GM19240 (cell line): ENCODE results near the gene COL4A6.

Experiments used
- DNase-seq: peaks from one replicate; pipeline ENCODE4 v3.0.0; 2011; ENCODE audit warnings: low spot score; ENCODE audit not compliant: insufficient read length

COL4A6 gene

DNA sequence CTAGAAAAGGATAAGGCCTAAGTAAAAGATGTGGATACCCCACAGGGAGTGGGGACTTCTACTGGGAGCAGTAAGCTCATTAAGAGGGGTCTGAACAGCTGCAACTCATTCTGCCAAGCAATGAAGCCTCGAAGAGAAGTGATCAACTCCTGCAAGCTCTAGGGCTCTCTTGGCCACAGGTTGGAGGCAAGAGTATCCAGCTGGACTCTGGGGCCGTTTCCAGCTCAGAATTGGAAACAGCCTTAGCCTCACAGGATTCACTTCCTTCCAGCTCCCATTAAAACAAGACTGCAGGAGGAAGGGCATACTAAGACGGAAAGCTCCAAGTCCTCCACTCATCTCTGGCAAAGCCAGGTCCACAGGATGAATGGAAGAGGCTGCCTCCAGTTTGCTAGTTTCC lies 220.3 kb downstream of the COL4A6 start:
- DNase-seq, result no peak

- DNase-seq, result no peak
Measured at GRCh38 chrX:108216919-108217571, 221.2 kb downstream of the COL4A6 start.

- DNase-seq, result no peak
Measured at GRCh38 chrX:108216405-108216804, 221.8 kb downstream of the COL4A6 start.

GRCh38 chrX:108211301-108211700 lies 226.9 kb downstream of the COL4A6 start:
- no peak for DNase-seq

- no peak for DNase-seq
Measured at GRCh38 chrX:108209006-108209554, 229.1 kb downstream of the COL4A6 start.

DNA sequence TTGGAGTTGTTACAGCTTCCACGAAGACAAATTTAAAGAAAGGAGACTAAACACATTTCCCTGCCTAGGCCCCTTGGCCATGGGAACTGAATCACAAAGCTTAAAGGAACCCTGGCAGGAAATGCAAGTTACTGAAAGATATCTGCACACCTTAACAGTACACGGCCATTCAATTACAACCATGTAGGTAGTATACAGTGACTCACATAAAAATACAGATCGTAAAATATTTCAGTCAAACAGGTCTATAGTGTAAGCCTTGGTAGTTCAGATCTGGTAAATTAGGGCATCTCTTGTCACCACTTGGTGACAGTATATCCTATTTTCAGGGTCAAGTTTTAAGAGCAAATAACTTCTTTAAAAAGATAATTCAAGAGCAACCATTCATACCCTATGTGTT lies 234.7 kb downstream of the COL4A6 start:
- DNase-seq, result no peak

- DNase-seq, result peak; percentile 9
Measured at GRCh38 chrX:108199691-108200090, 238.5 kb downstream of the COL4A6 start.

DNA sequence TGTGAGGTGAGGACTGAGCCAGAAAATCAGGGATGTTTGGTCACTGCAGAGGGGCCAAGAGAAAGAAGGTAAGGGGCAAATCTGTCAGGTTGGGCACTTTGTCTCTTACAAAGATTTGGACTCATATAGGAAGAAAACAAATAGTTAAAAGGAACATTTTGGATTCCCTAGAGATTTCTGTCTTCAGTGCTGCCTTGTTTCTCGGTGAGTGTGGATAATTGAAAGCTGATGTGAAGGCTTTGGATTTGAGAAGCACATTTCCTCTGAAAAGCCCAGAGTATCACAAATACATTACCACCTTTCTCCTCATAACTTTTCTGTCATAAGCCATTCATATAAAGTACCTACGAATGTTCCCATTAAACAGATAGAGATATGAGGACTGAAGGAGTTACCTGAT lies 239.2 kb downstream of the COL4A6 start:
- no peak for DNase-seq

DNA sequence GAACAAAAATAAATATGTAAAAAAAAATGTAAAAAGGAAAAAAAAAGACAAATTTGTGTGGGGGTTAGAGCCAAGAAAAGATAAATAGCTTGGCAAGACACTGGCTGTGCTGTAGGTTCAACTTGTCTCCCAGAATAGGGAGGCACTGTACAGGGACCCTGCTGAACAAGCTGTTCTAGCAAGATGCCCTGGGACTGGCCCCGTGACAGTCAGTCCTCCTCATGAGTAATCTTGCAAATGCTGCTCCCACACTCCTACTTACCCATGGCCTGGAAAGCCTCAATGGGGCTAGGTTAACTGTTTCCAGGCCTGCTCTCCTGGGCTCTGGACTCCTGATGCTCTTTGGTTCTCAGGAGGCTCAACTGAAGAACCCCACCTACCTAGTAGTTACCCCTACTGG lies 239.8 kb downstream of the COL4A6 start:
- no peak for DNase-seq

GRCh38 chrX:108186811-108187210 lies 251.4 kb downstream of the COL4A6 start:
- DNase-seq, result no peak

- no peak for DNase-seq
Measured at GRCh38 chrX:108178143-108178498, 260.1 kb downstream of the COL4A6 start.

- no peak for DNase-seq
Measured at GRCh38 chrX:108177351-108178142, 260.7 kb downstream of the COL4A6 start.

DNA sequence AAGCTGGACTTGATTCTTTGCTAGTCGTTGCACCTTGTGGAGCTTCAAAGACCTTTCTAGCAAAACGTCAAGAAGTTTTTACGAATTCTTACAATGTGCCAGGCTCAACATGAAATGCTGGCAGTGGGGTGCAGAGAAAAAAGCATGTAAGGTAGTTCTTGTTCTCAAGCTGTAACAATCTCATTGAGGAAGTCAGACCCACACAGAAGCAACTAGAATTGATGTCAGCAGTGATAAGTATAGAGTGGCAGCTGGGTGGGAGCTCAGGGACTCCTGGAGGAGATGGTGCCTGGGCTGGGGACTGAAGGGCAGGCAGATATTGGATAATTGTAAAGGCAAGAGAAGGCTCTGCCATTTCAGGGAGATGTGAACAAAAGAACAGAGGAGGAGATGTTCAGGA lies 264.3 kb downstream of the COL4A6 start:
- DNase-seq, result no peak

- no peak for DNase-seq
Measured at GRCh38 chrX:108171671-108172070, 266.6 kb downstream of the COL4A6 start.

DNA sequence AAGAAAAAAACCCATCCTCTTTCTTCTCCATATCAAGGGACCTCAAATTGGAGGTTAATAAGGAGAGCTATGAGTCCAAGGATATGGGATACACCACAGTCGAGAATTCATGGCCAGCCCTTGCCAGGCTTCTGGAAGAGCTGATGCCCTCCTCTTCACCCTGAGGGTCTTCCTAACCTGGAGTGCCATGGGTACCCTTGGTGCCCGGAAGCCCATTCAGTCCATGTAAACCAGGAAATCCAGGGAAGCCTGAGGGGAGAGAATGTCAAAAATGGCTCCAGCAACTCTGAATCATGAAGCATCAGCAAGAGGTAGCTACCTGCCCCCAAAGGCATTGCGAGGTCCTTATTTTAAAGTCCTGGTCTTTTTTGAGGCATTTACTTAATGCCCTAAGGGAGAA lies 268.5 kb downstream of the COL4A6 start:
- no peak for DNase-seq

- DNase-seq, result no peak
Measured at GRCh38 chrX:108168961-108169740, 269.1 kb downstream of the COL4A6 start.

DNA sequence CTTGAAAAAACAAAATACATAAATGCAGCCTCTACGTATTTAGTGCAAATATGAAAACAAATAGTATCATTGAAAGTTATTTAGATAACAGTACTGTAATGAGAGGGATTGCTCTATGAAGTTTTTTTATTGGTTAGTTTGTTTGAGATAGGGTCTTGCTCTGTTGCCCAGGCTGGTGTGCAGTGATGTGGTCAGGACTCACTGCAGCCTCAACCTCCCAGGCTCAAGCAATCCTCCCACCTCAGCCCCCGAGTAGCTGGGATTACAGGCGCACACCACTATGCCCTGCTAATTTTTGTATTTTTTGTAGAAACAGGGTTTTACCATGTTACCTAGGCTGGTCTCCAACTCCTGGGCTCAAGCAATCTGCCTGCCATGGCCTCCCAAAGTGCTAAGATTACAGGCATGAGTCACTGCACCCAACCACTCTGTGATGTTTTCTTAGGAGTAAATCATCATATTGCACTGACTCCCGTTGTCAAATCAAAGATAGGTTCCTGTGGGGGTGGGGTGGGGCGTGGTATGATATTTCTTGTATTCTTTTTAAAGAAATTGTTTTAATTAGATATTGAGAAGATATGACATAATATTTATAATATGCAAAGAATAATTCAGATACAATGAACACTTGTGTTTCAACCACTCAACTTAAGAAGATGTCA lies 270.9 kb downstream of the COL4A6 start:
- DNase-seq, result no peak

GRCh38 chrX:108165383-108166111 lies 272.7 kb downstream of the COL4A6 start:
- no peak for DNase-seq

DNA sequence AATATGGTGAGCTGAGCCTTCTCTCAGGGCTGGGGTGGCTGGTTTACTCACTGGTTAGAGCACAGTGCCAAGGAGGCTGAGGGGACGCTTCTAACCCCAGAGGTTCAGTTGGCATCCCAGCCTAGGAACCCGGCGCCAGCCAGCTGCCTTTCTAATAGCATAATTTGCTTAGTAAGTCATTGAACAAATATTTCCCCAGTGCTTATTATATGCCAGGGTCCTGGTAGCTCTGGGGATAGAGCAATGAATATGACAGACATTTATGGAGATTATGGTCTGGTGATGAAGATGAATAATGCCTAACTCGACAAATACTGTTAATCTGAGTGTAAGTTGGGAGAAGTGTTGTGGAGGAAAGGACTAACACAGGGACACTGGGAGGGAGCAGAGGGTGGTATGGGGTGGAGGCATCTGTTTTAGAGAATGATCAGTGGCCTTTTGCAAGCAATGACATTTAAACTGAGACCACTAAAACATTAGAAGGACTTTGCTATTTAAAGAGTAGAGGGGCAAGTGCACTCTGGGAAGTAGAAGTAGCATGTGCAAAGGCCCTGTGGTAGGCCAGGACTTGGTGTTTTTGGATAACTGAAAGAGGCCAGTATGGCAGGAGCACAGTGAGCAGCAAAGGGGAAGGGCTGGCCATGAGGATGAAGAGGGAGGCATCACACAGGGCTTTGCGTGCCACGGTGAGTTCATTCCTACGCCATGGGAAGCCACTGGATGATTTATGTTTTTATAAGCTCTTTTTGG lies 274.7 kb downstream of the COL4A6 start:
- no peak for DNase-seq

DNA sequence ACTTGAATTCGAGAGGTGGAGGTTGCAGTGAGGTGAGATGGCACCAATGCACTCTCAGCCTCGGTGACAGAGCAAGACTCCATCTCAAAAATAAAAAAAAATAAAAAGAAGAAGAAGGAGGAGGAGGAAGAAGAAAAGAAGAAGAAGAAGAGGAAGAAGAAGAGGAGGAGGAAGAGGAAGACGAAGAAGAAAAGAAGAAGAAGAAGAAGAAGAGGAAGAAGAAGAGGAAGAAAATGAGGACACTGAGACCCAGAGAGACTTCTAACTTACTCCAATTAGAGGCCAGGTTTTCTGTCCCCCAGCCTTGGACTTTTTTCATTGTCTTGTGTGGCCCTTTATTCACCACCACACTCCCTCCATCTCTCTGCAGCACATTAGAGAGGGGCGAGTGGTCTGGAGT lies 276.0 kb downstream of the COL4A6 start:
- DNase-seq, result no peak
